ENCODE results near the gene NELFCD.

NELFCD gene

DNA sequence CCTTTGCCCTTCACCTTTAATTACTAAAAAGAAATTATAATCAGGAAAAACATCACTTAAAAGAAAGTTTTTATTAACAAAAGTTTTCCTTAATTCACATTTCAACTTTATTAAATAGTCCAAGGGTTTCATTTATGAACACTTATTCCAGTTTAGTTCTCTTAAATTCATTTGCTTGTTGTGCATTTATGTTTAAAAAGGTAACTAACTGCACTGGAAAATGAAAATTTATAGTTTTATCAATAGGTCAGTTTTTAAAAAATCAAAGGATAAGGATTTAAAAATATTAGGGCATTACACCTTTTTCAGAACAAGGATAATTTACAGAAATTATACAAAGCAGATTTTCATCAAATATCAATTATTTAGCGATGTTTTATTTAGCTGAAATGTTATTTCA, 52.0 kb downstream of the NELFCD start:
- DNase-seq: no peak
- TF ChIP-seq EZH2 (optimal IDR thresholded peaks at IDR 0.05; ENCODE audit: low read depth, low read length) (no peak), EZH2phosphoT487 (IDR thresholded peaks at IDR 0.05; ENCODE audit: low read length) (no peak)
- TF ChIP-seq, protein P1, sequence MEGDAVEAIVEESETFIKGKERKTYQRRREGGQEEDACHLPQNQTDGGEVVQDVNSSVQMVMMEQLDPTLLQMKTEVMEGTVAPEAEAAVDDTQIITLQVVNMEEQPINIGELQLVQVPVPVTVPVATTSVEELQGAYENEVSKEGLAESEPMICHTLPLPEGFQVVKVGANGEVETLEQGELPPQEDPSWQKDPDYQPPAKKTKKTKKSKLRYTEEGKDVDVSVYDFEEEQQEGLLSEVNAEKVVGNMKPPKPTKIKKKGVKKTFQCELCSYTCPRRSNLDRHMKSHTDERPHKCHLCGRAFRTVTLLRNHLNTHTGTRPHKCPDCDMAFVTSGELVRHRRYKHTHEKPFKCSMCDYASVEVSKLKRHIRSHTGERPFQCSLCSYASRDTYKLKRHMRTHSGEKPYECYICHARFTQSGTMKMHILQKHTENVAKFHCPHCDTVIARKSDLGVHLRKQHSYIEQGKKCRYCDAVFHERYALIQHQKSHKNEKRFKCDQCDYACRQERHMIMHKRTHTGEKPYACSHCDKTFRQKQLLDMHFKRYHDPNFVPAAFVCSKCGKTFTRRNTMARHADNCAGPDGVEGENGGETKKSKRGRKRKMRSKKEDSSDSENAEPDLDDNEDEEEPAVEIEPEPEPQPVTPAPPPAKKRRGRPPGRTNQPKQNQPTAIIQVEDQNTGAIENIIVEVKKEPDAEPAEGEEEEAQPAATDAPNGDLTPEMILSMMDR (IDR thresholded peaks at IDR 0.05; ENCODE audit: low read length): no peak
- no peaks in the 10 kb centered on the region for H3K9me3 ChIP-seq (replicated peaks; ENCODE audit: insufficient read depth, low read length)
- peaks cover 18% of the 10 kb centered on the region for H3K36me3 ChIP-seq (replicated peaks; ENCODE audit: insufficient read depth, low read length)
- peaks cover 31% of the 10 kb centered on the region for H3K4me1 ChIP-seq (ENCODE audit: low read length)
- no peaks in the 10 kb centered on the region for H3K9me2 ChIP-seq (replicated peaks; ENCODE audit: insufficient read depth, low read length)
- peaks cover 19% of the 10 kb centered on the region for H3F3A ChIP-seq (ENCODE audit: insufficient read depth, low read length)
- H3K27ac ChIP-seq (ENCODE audit: low read length): peak overlapping the region; percentile 63; the same call in 1 of the 2 replicates
- peak overlapping the region; percentile 72; the same call in 1 of the 2 replicates for H3K9ac ChIP-seq (ENCODE audit: low read length)
- no peaks in the 10 kb centered on the region for H3K27me3 ChIP-seq (replicated peaks; ENCODE audit: insufficient read depth, low read length)
- H2AFZ ChIP-seq (ENCODE audit: low read length): peak overlapping the region; percentile 61; the same call in 1 of the 2 replicates
- peaks cover 68% of the 10 kb centered on the region for H3K79me2 ChIP-seq (ENCODE audit: low read length)
- H4K20me1 ChIP-seq (ENCODE audit: insufficient read depth, low read length): peaks cover 4% of the 10 kb centered on the region
- peak overlapping the region; percentile 98 for H3K4me3 ChIP-seq (ENCODE audit: low read length)
- peak overlapping the region; percentile 98 for H3K4me2 ChIP-seq (ENCODE audit: low read depth, low read length)

DNA sequence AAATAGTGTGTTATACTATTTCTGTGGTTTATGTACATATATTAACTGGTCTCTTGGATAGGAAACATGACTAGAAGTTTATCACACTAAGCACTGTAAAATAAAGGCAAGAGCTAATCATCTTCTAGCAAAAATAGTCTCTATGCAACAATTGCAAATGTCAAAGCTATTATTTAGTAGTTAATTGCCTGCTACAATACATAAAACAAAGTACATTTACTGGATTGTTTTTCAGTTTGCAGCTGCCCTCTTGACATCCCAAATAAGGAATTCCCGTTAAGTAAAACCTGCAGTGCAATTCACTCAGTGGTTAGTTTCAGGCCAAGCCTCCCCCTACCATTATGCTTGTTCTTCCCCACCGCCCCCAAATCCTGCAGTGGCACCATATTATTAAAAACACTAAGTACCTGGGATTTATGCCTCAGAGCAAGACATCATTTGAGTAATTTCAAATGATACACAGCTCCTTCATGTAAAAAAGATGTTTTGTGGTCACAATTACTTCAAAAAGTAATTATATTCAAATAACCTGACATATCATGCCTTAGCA, 52.6 kb downstream of the NELFCD start:
- Histone ChIP-seq H3K4me3 (ENCODE audit: low read length) (no peak overlapping the region), H3K9me3 (replicated peaks; ENCODE audit: insufficient read depth, low read length) (no peaks in the 10 kb centered on the region), H3K4me2 (ENCODE audit: low read depth, low read length) (0 out of 2 replicates have a peak overlapping the region, but pooled peaks have one; percentile 98), H3K9ac (ENCODE audit: low read length) (no peak overlapping the region), H3K79me2 (ENCODE audit: low read length) (peaks cover 68% of the 10 kb centered on the region), H3K27ac (ENCODE audit: low read length) (no peak overlapping the region), H3F3A (ENCODE audit: insufficient read depth, low read length) (peaks cover 19% of the 10 kb centered on the region), H4K20me1 (ENCODE audit: insufficient read depth, low read length) (no peaks in the 10 kb centered on the region), H3K27me3 (replicated peaks; ENCODE audit: insufficient read depth, low read length) (no peaks in the 10 kb centered on the region), H3K36me3 (replicated peaks; ENCODE audit: insufficient read depth, low read length) (peaks cover 18% of the 10 kb centered on the region), H3K9me2 (replicated peaks; ENCODE audit: insufficient read depth, low read length) (no peaks in the 10 kb centered on the region), H2AFZ (ENCODE audit: low read length) (no peak overlapping the region), H3K4me1 (ENCODE audit: low read length) (peaks cover 30% of the 10 kb centered on the region)
- DNase-seq: no peak
- TF ChIP-seq, protein P1 (IDR thresholded peaks at IDR 0.05; ENCODE audit: low read length): no peak
- TF ChIP-seq EZH2phosphoT487 (IDR thresholded peaks at IDR 0.05; ENCODE audit: low read length) (no peak), EZH2 (optimal IDR thresholded peaks at IDR 0.05; ENCODE audit: low read depth, low read length) (no peak)

DNA sequence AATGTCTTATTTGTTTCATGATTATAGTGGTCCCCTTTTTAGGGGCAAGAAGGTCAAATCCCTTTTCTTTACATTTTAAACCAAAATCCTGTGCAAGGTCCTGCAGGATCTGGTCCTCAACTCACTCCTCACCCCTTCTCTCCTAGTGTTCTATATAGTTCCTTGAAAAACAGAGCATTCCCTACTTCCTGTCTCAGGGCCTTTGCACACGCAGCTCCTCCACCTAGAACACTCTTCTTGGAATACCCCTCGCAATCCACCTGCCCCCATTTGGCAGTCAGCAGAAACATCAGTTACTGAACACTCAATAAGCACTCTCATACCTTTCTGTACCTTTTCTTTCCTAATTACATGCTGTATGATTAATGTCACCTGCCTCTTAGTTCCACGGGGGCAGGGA, 54.3 kb downstream of the NELFCD start:
- Histone ChIP-seq H3K36me3 (replicated peaks; ENCODE audit: insufficient read depth, low read length) (peaks cover 12% of the 10 kb centered on the region), H3F3A (ENCODE audit: insufficient read depth, low read length) (peaks cover 19% of the 10 kb centered on the region), H3K27me3 (replicated peaks; ENCODE audit: insufficient read depth, low read length) (no peaks in the 10 kb centered on the region), H3K4me2 (ENCODE audit: low read depth, low read length) (no peak overlapping the region), H3K9ac (ENCODE audit: low read length) (no peak overlapping the region), H3K4me3 (ENCODE audit: low read length) (no peak overlapping the region), H3K9me3 (replicated peaks; ENCODE audit: insufficient read depth, low read length) (no peaks in the 10 kb centered on the region), H4K20me1 (ENCODE audit: insufficient read depth, low read length) (0 out of 2 replicates have a peak, but pooled peaks cover 4% of the 10 kb centered on the region), H2AFZ (ENCODE audit: low read length) (no peak overlapping the region), H3K9me2 (replicated peaks; ENCODE audit: insufficient read depth, low read length) (no peaks in the 10 kb centered on the region), H3K27ac (ENCODE audit: low read length) (no peak overlapping the region), H3K79me2 (ENCODE audit: low read length) (peaks cover 68% of the 10 kb centered on the region), H3K4me1 (ENCODE audit: low read length) (peaks cover 17% of the 10 kb centered on the region)
- TF ChIP-seq EZH2 (optimal IDR thresholded peaks at IDR 0.05; ENCODE audit: low read depth, low read length): no peak
- TF ChIP-seq EZH2phosphoT487 (IDR thresholded peaks at IDR 0.05; ENCODE audit: low read length): no peak
- TF ChIP-seq, protein P1 (IDR thresholded peaks at IDR 0.05; ENCODE audit: low read length): no peak
- no peak for DNase-seq
